Cardiac muscle cell (in vitro differentiated cells and primary cell): ENCODE measurements around the gene PROC. TPM values are rescaled to one million over a fixed set of nuclear protein-coding genes. Genes with fewer than 3 reads are reported as not detected.

Experiments
- DNase-seq, 2 donors: peaks; one replicate each; pipeline versions ENCODE4 v3.0.0 to v3.0.0-alpha.2; 2010 to 2017; ENCODE audit warnings: low read depth in 1 of 2, low spot score in 1 of 2
- H3K27ac ChIP-seq: fragments of 200-600 bp; sonication (generic); 2 replicates; pipeline ENCODE4 v1.5.1; 2016
- H3K27me3 ChIP-seq: fragments of 200-600 bp; sonication (generic); 2 replicates; pipeline ENCODE4 v1.6.0; 2016; ENCODE audit warnings: control low read depth
- H3K36me3 ChIP-seq: fragments of 200-600 bp; sonication (generic); 2 replicates; pipeline ENCODE4 v1.5.1; 2016; ENCODE audit warnings: control low read depth
- H3K4me1 ChIP-seq: fragments of 200-600 bp; sonication (generic); 2 replicates; pipeline ENCODE4 v1.8.1; 2017; ENCODE audit warnings: low read depth, mild to moderate bottlenecking, mixed run types
- H3K4me3 ChIP-seq: fragments of 200-600 bp; sonication (generic); 2 replicates; pipeline ENCODE4 v1.5.1; 2016; ENCODE audit warnings: mild to moderate bottlenecking
- H3K9me3 ChIP-seq: fragments of 200-600 bp; sonication (generic); 2 replicates; pipeline ENCODE4 v1.5.1; 2017; ENCODE audit warnings: low read depth, mild to moderate bottlenecking, control low read depth
- CTCF ChIP-seq: IDR thresholded peaks from 2 replicates; pipeline ENCODE4 v1.5.1; 2012; ENCODE audit warnings: low read depth, mild to moderate bottlenecking, low read length
- polyA plus RNA-seq: library from polyadenylated mRNA; unstranded; fragments of >200 nt; fragmentation: Nextera tagmentation; extraction: Ambion mirVana; gene quantifications from 2 replicates; pipeline ENCODE4 v1.2.1, GENCODE V29; 2016
- total RNA-seq: library from RNA; depleted of rRNA; stranded (reverse); fragments of >200 nt; gene quantifications from 2 replicates; pipeline ENCODE4 v1.2.3, GENCODE V29; 2016

PROC gene
- total and polyA plus RNA-seq, 2 experiments from 2014 or later, result not detected

GRCh38 chr2:127420039-127420864 lies 2.0 kb downstream of the PROC start:
- Histone ChIP-seq H3K36me3 (no peaks in the 10 kb centered on the region), H3K27me3 (peaks cover 70% of the 10 kb centered on the region), H3K9me3 (no peaks in the 10 kb centered on the region), H3K27ac (no peak overlapping the region), H3K4me1 (peaks cover 5% of the 10 kb centered on the region), H3K4me3 (no peak overlapping the region)
- no peak for TF ChIP-seq CTCF
- no peak for DNase-seq

- Histone ChIP-seq H3K27me3 (peaks cover 69% of the 10 kb centered on the region), H3K27ac (no peak overlapping the region), H3K9me3 (no peaks in the 10 kb centered on the region), H3K4me1 (no peaks in the 10 kb centered on the region), H3K36me3 (no peaks in the 10 kb centered on the region), H3K4me3 (no peak overlapping the region)
- DNase-seq, result no peak
- TF ChIP-seq CTCF, result no peak
Observed at GRCh38 chr2:127421116-127421800, 3.0 kb downstream of the PROC start.

- H3K27me3 ChIP-seq, result peaks cover 61% of the 10 kb centered on the region
- no peak overlapping the region for H3K27ac ChIP-seq
- no peak for TF ChIP-seq CTCF
- no peaks in the 10 kb centered on the region for H3K36me3 ChIP-seq
- H3K9me3 ChIP-seq, result no peaks in the 10 kb centered on the region
- no peak overlapping the region for H3K4me3 ChIP-seq
- no peak for DNase-seq
- H3K4me1 ChIP-seq, result no peaks in the 10 kb centered on the region
Observed at GRCh38 chr2:127421871-127422558, 3.8 kb downstream of the PROC start.

- no peaks in the 10 kb centered on the region for H3K36me3 ChIP-seq
- no peak for TF ChIP-seq CTCF
- peaks cover 54% of the 10 kb centered on the region for H3K27me3 ChIP-seq
- H3K4me1 ChIP-seq, result no peaks in the 10 kb centered on the region
- no peak overlapping the region for H3K27ac ChIP-seq
- DNase-seq, result peak in 1 of 2 donors; percentile 55
- H3K4me3 ChIP-seq, result peak overlapping the region; percentile 13
- H3K9me3 ChIP-seq, result no peaks in the 10 kb centered on the region
Observed at GRCh38 chr2:127422559-127423477, 4.6 kb downstream of the PROC start.

GRCh38 chr2:127423478-127423843 lies 5.2 kb downstream of the PROC start:
- Histone ChIP-seq H3K36me3 (no peaks in the 10 kb centered on the region), H3K27ac (no peak overlapping the region), H3K4me1 (no peaks in the 10 kb centered on the region), H3K27me3 (peaks cover 54% of the 10 kb centered on the region), H3K4me3 (peak overlapping the region; percentile 13), H3K9me3 (no peaks in the 10 kb centered on the region)
- no peak for TF ChIP-seq CTCF
- DNase-seq, result no peak
